HG02981 (cell line): ENCODE measurements around the gene KRT15.

Experiments
- ATAC-seq: cut with Tn5 transposase; IDR thresholded peaks from one replicate; pipeline ENCODE4 v1.9.1; 2021; ENCODE audit warnings: mild to moderate bottlenecking, moderate library complexity; ENCODE audit not compliant: unreplicated experiment

KRT15 gene

GRCh38 chr17:41483991-41484826, 34.5 kb downstream of the KRT15 start:
- ATAC-seq = no peak

GRCh38 chr17:41483531-41483930, 35.2 kb downstream of the KRT15 start:
- ATAC-seq = no peak

- ATAC-seq = no peak
Measured at GRCh38 chr17:41481036-41481435, 37.7 kb downstream of the KRT15 start, which contains the start of gene KRT35. KRT35 (minus strand) TSS chr17:41481151; CDS start chr17:41481097, 54 bp downstream.

- ATAC-seq = no peak
Measured at GRCh38 chr17:41480581-41480980, 38.1 kb downstream of the KRT15 start.

- ATAC-seq = no peak
Measured at GRCh38 chr17:41480136-41480535, 38.6 kb downstream of the KRT15 start.

- ATAC-seq = no peak
Measured at GRCh38 chr17:41478237-41478636, 40.5 kb downstream of the KRT15 start.

GRCh38 chr17:41476866-41477815, 41.5 kb downstream of the KRT15 start:
- no peak for ATAC-seq

- no peak for ATAC-seq
Measured at GRCh38 chr17:41475421-41475820, 43.3 kb downstream of the KRT15 start.

- no peak for ATAC-seq
Measured at GRCh38 chr17:41474863-41475262, 43.8 kb downstream of the KRT15 start.

- no peak for ATAC-seq
Measured at GRCh38 chr17:41468346-41468745, 50.3 kb downstream of the KRT15 start.

GRCh38 chr17:41467561-41467960, 51.1 kb downstream of the KRT15 start:
- ATAC-seq = no peak

GRCh38 chr17:41466988-41467387, 51.7 kb downstream of the KRT15 start, which contains the start of gene KRT32:
KRT32 (minus strand) TSS chr17:41467386; CDS start chr17:41467325, 61 bp downstream.
- ATAC-seq = no peak

- no peak for ATAC-seq
Measured at GRCh38 chr17:41464682-41465081, 54.0 kb downstream of the KRT15 start.

GRCh38 chr17:41464173-41464572, 54.5 kb downstream of the KRT15 start:
- no peak for ATAC-seq

GRCh38 chr17:41463746-41464145, 54.9 kb downstream of the KRT15 start:
- no peak for ATAC-seq
